Coronary artery (tissue), 2 donors: ENCODE measurements around the gene RAB3GAP2.

ENCODE experiments used
- DNase-seq: peaks from one replicate; pipeline ENCODE4 v3.0.0-alpha.2; 2017; ENCODE audit warnings: low spot score
- H3K27ac ChIP-seq, 2 donors: fragments of 200-600 bp; sonication (generic); one replicate each; pipeline ENCODE4 v1.5.1; 2016 to 2019
- H3K4me3 ChIP-seq: fragments of 200-600 bp; sonication (generic); 2 replicates; pipeline ENCODE4 v1.5.1; 2016; ENCODE audit warnings: mild to moderate bottlenecking, moderate library complexity
- TF ChIP-seq, protein P1 (sequence below): fragments of 200-600 bp; sonication (generic); IDR thresholded peaks from one replicate; pipeline ENCODE4 v1.5.1; 2019; ENCODE audit warnings: antibody characterized with exemption

Gene RAB3GAP2

GRCh38 chr1:220099826-220100225 is 172.4 kb downstream of the RAB3GAP2 start:
- no peak overlapping the region for H3K27ac ChIP-seq
- TF ChIP-seq, protein P1, sequence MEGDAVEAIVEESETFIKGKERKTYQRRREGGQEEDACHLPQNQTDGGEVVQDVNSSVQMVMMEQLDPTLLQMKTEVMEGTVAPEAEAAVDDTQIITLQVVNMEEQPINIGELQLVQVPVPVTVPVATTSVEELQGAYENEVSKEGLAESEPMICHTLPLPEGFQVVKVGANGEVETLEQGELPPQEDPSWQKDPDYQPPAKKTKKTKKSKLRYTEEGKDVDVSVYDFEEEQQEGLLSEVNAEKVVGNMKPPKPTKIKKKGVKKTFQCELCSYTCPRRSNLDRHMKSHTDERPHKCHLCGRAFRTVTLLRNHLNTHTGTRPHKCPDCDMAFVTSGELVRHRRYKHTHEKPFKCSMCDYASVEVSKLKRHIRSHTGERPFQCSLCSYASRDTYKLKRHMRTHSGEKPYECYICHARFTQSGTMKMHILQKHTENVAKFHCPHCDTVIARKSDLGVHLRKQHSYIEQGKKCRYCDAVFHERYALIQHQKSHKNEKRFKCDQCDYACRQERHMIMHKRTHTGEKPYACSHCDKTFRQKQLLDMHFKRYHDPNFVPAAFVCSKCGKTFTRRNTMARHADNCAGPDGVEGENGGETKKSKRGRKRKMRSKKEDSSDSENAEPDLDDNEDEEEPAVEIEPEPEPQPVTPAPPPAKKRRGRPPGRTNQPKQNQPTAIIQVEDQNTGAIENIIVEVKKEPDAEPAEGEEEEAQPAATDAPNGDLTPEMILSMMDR: no peak
- no peak for DNase-seq
- no peak overlapping the region for H3K4me3 ChIP-seq
